Endothelial cell of coronary artery (primary cell): ENCODE measurements around the gene F7. TPM values are rescaled to one million over a fixed set of nuclear protein-coding genes. Genes with fewer than 3 reads are reported as not detected.

ENCODE experiments used
- total RNA-seq: library from RNA; depleted of rRNA; stranded (reverse); fragments of >200 nt; gene quantifications from 2 replicates; pipeline ENCODE4 v1.2.3, GENCODE V29; 2014

F7 gene
- total RNA-seq, result not detected in 2 replicates

DNA sequence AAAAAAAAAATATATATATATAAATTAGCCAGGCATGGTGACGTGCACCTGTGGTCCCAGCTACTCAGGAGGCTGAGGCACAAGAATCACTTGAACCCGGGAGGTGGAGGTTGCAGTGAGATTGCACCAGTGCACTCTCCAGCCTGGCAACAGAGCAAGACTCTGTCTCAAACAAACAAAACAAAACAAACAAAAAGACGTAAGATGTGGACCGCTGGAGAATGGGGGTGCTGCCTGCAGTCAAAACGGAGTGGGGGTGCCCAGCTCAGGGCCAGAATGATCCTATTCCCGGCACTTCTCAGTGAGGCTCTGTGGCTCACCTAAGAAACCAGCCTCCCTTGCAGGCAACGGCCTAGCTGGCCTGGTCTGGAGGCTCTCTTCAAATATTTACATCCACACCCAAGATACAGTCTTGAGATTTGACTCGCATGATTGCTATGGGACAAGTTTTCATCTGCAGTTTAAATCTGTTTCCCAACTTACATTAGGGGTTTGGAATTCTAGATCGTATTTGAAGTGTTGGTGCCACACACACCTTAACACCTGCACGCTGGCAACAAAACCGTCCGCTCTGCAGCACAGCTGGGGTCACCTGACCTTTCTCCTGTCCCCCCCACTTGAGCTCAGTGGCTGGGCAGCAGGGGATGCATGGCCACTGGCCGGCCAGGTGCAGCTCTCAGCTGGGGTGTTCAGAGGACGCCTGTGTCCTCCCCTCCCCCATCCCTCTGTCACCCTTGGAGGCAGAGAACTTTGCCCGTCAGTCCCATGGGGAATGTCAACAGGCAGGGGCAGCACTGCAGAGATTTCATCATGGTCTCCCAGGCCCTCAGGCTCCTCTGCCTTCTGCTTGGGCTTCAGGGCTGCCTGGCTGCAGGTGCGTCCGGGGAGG, at the start of gene F7:
F7 (plus strand) TSS at position 760 of the 889 bp plus-strand sequence; CDS start at position 811, 51 bp downstream.

DNA sequence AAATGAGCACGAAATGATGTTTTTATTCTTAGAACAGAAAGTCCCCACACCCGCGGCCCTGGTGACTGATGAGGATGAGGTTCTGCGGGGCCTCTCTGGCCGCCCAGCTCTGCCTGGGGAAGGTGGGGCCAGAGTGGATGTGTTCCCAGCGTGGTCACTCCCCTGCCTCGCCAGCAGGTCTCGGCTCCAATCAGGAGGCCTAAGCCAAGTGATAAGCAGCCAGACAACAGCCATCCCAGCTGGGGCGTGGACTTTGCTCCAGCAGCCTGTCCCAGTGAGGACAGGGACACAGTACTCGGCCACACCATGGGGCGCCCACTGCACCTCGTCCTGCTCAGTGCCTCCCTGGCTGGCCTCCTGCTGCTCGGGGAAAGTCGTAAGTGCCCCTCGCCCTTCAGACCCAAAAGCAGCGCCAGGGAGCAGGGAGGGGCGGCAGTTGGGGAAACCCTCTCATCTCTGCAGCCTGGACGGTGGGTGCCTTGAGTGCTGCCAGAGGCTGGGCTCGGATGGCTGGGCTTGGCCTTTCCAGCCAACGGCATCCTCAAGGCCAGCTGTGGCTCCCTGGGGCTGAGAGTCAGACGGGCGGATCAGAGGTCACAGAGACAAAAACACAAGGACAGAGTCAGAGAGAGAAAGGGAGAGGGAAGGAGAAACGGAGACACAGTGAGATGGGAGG, 17.1 kb downstream of the F7 start, which contains the start of gene F10:
F10 (plus strand) TSS at position 250 of the 676 bp plus-strand sequence; CDS start at position 307, 57 bp downstream.

DNA sequence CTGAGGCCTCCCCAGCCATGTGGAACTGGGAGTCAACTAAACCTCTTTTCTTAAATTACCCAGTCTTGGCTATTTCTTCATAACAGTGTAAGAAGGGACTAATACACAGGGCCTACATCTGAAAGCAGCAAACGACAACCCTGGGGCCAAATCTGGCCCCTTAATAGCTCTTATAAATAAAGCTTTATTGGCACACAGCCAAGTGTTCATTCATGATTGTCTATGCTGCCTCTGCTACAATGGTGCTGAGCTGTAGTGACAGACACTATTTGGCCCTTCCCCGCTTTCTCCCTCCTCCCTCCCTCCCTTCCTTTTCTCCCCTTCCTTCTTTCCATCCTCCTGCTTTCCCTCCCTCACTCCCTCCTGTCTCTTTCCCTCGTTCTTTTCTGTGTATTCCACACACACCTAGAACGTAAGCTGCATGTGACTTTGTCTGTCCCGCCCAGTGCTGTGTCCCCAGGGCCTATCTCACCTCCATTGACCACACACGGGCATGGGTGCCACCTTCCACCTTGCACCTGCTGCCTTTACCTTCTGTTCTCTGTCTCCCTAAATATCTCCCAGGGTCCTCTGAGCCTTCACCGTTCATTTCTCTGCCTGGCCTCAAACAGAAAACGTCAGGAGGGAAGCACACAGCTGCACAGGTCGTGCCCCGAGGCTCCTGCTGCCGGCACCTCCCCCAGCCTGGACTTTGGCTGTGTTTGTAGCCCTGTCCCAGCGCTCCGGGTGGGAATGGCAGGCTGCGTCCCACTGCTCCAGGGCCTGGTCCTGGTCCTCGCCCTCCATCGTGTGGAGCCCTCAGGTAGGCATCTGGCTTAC, 52.5 kb downstream of the F7 start, which contains the start of gene PROZ:
PROZ (plus strand) TSS at position 720 of the 819 bp plus-strand sequence; CDS start at position 733, 13 bp downstream.

Other genes starting within 250 kb of the F7 start
- gene MCF2L, start 136.6 kb upstream of the F7 start, total RNA-seq, result 0.09 and 0.75 TPM in 2 replicates
- gene F10, start 17.0 kb downstream of the F7 start, total RNA-seq, result 1.6 TPM in 1 of 2 replicates, not detected in the other
- gene PROZ, start 52.9 kb downstream of the F7 start, total RNA-seq, result not detected in 2 replicates
- gene PCID2, start 102.9 kb downstream of the F7 start, total RNA-seq, result 45.5 and 69.4 TPM in 2 replicates
- 86.8 and 106 TPM in 2 replicates for gene CUL4A, start 103.8 kb downstream of the F7 start, total RNA-seq
- gene LAMP1, start 191.4 kb downstream of the F7 start, total RNA-seq, result 161 and 183 TPM in 2 replicates